Right lobe of liver (tissue), 4 donors: Measurements from ENCODE around the gene SCAMP2.

Experiments used
- POLR2A ChIP-seq: fragments of 450-650 bp; IDR thresholded peaks from one replicate; pipeline ENCODE4 v1.6.1; 2017; ENCODE audit warnings: antibody characterized with exemption, mild to moderate bottlenecking
- TF ChIP-seq, protein P1 (sequence below), 4 donors: fragments of 200-600 bp in 3 of 4; fragments of 450-650 bp in 1 of 4; IDR thresholded peaks; one replicate each; pipeline versions ENCODE4 v1.5.1 to v1.8.0; 2016 to 2022; ENCODE audit warnings: antibody characterized with exemption in 4 of 4, mild to moderate bottlenecking in 2 of 4
- donor health status: DM: no; HTN: no; CAD: no.
- donor health status: DM: no; HTN: no; CAD: no.
- donor health status: DM: no; HTN: yes; CAD: no.

DNA sequence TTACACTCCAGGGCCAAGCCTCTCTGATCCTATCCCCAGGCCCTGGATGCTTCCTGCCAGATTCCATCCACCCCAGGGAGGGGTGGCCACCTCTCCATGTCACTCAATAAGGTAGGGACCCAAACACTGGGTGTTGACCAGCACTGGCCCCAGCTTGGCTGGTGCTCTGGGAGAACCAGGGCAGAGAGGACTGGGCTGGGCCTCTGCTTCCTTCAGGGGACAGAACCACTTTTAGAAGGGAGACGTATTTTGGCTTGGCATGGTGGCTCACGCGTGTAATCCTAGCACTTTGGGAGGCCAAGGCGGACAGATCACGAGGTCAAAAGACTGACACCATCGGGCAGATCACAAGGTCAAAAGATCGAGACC, 51.4 kb downstream of the SCAMP2 start:
- TF ChIP-seq, protein P1, sequence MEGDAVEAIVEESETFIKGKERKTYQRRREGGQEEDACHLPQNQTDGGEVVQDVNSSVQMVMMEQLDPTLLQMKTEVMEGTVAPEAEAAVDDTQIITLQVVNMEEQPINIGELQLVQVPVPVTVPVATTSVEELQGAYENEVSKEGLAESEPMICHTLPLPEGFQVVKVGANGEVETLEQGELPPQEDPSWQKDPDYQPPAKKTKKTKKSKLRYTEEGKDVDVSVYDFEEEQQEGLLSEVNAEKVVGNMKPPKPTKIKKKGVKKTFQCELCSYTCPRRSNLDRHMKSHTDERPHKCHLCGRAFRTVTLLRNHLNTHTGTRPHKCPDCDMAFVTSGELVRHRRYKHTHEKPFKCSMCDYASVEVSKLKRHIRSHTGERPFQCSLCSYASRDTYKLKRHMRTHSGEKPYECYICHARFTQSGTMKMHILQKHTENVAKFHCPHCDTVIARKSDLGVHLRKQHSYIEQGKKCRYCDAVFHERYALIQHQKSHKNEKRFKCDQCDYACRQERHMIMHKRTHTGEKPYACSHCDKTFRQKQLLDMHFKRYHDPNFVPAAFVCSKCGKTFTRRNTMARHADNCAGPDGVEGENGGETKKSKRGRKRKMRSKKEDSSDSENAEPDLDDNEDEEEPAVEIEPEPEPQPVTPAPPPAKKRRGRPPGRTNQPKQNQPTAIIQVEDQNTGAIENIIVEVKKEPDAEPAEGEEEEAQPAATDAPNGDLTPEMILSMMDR (IDR thresholded peaks at IDR 0.05) = no peak
- TF ChIP-seq POLR2A = no peak
